GM19099 (cell line): ENCODE measurements around the gene GPR85.

Source experiments
- POLR2A ChIP-seq: IDR thresholded peaks from 3 replicates; pipeline ENCODE4 v1.6.1; 2011; ENCODE audit warnings: low read depth; ENCODE audit not compliant: insufficient read length; ENCODE audit errors: extremely low read depth

The GPR85 gene

GRCh38 chr7:113033959-113034358 lies 52.7 kb downstream of the GPR85 start:
- no peak for TF ChIP-seq POLR2A
